ENCODE data around the gene GALNT11.
A peak's percentile ranks its signal among the peaks of the same experiment; 100 is the strongest.

Gene GALNT11

GRCh38 chr7:152025077-152025936 is at the start of gene GALNT11:
Gene GALNT11, plus strand, starts transcription at chr7:152025674. Its CDS starts 68,554 bp downstream, at chr7:152094228.
- CTCF ChIA-PET = interaction anchor here (1.4 to 2.5 kb wide), 2 partner anchors 12 to 120 kb away, joined by 5 to 7 read pairs; no protein-coding TSS in a partner anchor

GRCh38 chr7:151978616-151979015 is 46.9 kb upstream of the GALNT11 start:
- ChIA-PET POLR2A (no interaction called here), CTCF (no interaction called here)
- H3K4me3 ChIP-seq (ENCODE audit: low read depth, low read length) = no peak overlapping the region
- DNase-seq (ENCODE audit: low read depth, low spot score) = no peak
- TF ChIP-seq, protein P1, sequence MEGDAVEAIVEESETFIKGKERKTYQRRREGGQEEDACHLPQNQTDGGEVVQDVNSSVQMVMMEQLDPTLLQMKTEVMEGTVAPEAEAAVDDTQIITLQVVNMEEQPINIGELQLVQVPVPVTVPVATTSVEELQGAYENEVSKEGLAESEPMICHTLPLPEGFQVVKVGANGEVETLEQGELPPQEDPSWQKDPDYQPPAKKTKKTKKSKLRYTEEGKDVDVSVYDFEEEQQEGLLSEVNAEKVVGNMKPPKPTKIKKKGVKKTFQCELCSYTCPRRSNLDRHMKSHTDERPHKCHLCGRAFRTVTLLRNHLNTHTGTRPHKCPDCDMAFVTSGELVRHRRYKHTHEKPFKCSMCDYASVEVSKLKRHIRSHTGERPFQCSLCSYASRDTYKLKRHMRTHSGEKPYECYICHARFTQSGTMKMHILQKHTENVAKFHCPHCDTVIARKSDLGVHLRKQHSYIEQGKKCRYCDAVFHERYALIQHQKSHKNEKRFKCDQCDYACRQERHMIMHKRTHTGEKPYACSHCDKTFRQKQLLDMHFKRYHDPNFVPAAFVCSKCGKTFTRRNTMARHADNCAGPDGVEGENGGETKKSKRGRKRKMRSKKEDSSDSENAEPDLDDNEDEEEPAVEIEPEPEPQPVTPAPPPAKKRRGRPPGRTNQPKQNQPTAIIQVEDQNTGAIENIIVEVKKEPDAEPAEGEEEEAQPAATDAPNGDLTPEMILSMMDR (IDR thresholded peaks at IDR 0.05; ENCODE audit: insufficient read depth, low read length, missing control alignments) = no peak

More at GRCh38 chr7:152025077-152025936, at the start of gene GALNT11:
- H3K4me3 ChIP-seq (ENCODE audit: low read depth, low read length) = peak within 1 kb of the TSS; percentile 87
- TF ChIP-seq, protein P1 (IDR thresholded peaks at IDR 0.05; ENCODE audit: insufficient read depth, low read length, missing control alignments) = peak; percentile 57
- POLR2A ChIA-PET = interaction anchor here (0.5 kb wide), 1 partner anchor 778 kb away, joined by 6 read pairs; no protein-coding TSS in a partner anchor
- no peak for DNase-seq (ENCODE audit: low read depth, low spot score)

DNA sequence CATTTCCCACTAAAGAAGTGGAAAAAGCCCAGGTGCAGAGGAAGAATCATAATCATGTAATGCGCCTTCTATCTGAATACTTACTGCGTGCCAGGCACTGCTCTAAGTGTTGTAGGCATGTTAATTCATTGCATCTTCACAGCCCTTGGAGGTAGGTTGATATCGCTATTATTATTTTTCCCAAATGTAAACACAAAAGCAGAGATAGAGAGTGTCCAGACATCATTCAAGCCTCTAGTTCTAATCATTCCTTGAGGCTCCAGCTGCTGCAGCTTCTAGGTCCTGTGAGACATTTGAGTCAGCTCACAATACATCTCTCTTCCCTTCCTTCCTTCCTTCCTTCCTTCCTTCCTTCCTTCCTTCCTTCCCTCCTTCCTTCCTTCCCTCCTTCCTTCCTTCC is 44.3 kb upstream of the GALNT11 start:
- no peak for DNase-seq (ENCODE audit: low read depth, low spot score)
- no peak overlapping the region for H3K4me3 ChIP-seq (ENCODE audit: low read depth, low read length)
- TF ChIP-seq, protein P1 (IDR thresholded peaks at IDR 0.05; ENCODE audit: insufficient read depth, low read length, missing control alignments) = no peak
- ChIA-PET POLR2A (no interaction called here), CTCF (no interaction called here)

DNA sequence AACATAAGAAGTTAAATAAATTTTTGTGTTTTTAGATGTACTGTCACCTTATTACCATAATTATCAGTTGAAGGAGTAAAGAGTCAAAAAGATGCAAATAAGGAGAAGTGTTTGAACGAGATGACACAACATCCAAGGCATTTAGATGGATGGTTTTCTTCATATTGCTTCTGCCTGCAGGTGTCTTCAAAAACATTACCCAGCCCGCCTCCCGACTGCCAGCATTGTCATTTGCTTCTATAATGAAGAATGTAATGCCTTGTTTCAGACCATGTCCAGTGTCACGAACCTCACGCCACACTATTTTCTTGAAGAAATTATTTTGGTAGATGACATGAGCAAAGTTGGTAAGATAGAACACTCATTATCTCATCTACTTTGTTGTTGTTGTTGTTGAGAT is 42.7 kb upstream of the GALNT11 start:
- POLR2A ChIA-PET = no interaction called here
- no peak for DNase-seq (ENCODE audit: low read depth, low spot score)
- TF ChIP-seq, protein P1 (IDR thresholded peaks at IDR 0.05; ENCODE audit: insufficient read depth, low read length, missing control alignments) = no peak
- CTCF ChIA-PET = no interaction called here
- H3K4me3 ChIP-seq (ENCODE audit: low read depth, low read length) = no peak overlapping the region

DNA sequence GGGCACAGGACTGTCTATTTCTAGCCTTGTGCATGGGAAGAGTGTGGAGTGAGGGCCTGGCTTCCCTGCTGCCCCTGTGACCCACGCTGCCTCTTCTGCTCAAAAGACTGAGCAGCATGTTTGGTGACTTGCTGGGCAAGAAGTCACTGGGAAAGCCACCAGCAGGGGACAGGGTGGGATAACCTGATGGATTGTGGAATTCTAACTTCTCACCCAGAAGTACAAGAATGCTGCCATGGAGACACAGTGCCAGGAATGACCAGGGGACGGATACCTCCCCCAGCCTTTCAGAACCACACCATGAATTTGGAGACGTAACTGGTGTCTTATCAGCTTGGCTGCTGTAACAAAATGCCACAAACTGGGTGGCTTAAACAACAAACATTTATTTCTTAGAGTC is 40.9 kb upstream of the GALNT11 start:
- no peak for DNase-seq (ENCODE audit: low read depth, low spot score)
- ChIA-PET POLR2A (no interaction called here), CTCF (no interaction called here)
- H3K4me3 ChIP-seq (ENCODE audit: low read depth, low read length) = no peak overlapping the region
- TF ChIP-seq, protein P1 (IDR thresholded peaks at IDR 0.05; ENCODE audit: insufficient read depth, low read length, missing control alignments) = no peak

DNA sequence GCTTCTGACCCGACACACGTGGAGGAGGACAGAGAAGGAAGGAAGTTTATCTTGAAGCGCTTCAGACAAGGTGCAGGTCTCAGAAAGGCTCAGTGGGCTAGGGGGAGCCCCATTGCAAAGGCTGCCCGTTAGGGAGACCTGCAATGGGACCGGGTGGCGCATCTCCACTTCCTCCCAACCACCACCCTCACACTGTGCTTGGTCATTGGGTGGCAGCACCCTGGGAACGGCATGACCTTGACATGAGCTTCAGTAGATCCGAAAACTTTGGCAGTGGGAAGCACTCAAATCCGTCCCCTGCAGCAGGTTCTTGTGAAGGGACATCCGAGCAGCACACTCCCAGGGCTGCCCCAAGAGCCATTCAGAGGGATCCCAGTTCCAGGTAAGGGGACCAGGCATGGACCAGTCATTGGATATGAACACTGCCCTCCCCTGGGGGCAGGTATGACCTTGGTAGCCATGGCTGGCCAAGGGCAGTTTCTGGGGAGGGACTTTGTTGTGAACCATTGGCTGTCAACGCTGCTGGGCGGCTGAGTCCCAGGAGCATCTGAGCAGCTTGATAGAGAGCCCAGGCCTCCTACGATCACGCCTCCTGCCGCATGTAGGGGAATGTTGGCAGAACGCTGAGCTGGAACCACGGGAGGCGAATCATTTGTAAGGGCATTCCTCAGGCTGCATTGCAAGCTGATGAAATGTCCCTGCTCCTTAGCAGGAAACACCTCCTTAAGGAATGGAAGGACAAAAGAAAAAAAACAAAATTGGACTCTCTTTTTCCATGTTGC is 37.5 kb upstream of the GALNT11 start:
- ChIA-PET CTCF (no interaction called here), POLR2A (no interaction called here)
- peak; percentile 23 for DNase-seq (ENCODE audit: low read depth, low spot score)
- TF ChIP-seq, protein P1 (IDR thresholded peaks at IDR 0.05; ENCODE audit: insufficient read depth, low read length, missing control alignments) = no peak
- H3K4me3 ChIP-seq (ENCODE audit: low read depth, low read length) = no peak overlapping the region

Measured in AG04449 (cell line).